K562 (cell line): ENCODE data around the gene ATXN10. TPM values are rescaled to one million over a fixed set of nuclear protein-coding genes. Genes with fewer than 3 reads are reported as not detected.

Experiments
- ATAC-seq: fragments of 200-7000 bp; cut with Tn5 transposase; 3 replicates; pipeline ENCODE4 v1.9.1; 2020; ENCODE audit warnings: moderate library complexity
- BruUV-seq: library from RNA; stranded (reverse); fragments of 400-500 nt; replicated peaks from 2 replicates; lab custom pipeline; 2021; lab: Mats Ljungman, UMichigan
- CTCF ChIA-PET: fragments of 300-600 bp; formaldehyde crosslinking; extraction: SDS; loops from one replicate; lab custom pipeline; 2021; ENCODE audit warnings: low intra/inter-chr PET ratio; lab: Yijun Ruan, JAX
- POLR2A ChIA-PET: fragments of 300-600, 350-650 bp; sonication (Branson Sonifier 250); formaldehyde crosslinking; extraction: SDS; loops from one replicate; lab custom pipeline; 2021; ENCODE audit warnings: antibody characterized with exemption, inconsistent platforms; lab: Yijun Ruan, JAX
- DNase-seq, 4 experiments: peaks; one replicate each; pipeline versions ENCODE4 v3.0.0 to v3.0.0-alpha.2; 2011 to 2018; ENCODE audit warnings: low spot score in 3 of 4, mixed read lengths in 3 of 4; ENCODE audit errors: extremely low read depth in 1 of 4
- FAIRE-seq: peaks from 2 replicates; lab custom pipeline; 2011; peaks lifted over from hg19 to GRCh38; lab: Jason Lieb, UNC
- H2AFZ ChIP-seq: 2 replicates; pipeline ENCODE4 v1.6.0; 2011; ENCODE audit warnings: low read depth, low read length, control low read depth, inconsistent platforms
- H3K27ac ChIP-seq: fragments of 200-600 bp; 3 replicates; pipeline ENCODE4 v1.8.0; 2011; ENCODE audit warnings: low read depth, mild to moderate bottlenecking, control low read depth, inconsistent platforms, low read length, moderate library complexity, mixed read lengths; ENCODE audit errors: extremely low read depth
- H3K27me3 ChIP-seq, 2 experiments: fragments of 300-600 bp in 1 of 2; 2 replicates in 1 of 2; 3 replicates in 1 of 2; pipeline versions ENCODE4 v1.6.0 to v1.8.0; 2011; ENCODE audit warnings: inconsistent platforms in 2 of 2, low read length in 2 of 2, mild to moderate bottlenecking in 1 of 2, mixed read lengths in 1 of 2, moderate library complexity in 1 of 2; ENCODE audit not compliant: control insufficient read depth in 2 of 2, insufficient read depth in 2 of 2
- H3K36me3 ChIP-seq: fragments of 300-600 bp; 3 replicates; pipeline ENCODE4 v1.8.0; 2011; ENCODE audit warnings: mild to moderate bottlenecking, low read length, inconsistent platforms; ENCODE audit not compliant: control insufficient read depth, insufficient read depth
- H3K4me1 ChIP-seq, 2 experiments: fragments of 200-600 bp in 1 of 2; replicated peaks in 1 of 2; 2 replicates in 1 of 2; 3 replicates in 1 of 2; pipeline versions ENCODE4 v1.5.1 to v1.8.0; 2011; ENCODE audit warnings: inconsistent platforms in 2 of 2, low read length in 2 of 2, mild to moderate bottlenecking in 1 of 2, mixed read lengths in 1 of 2, moderate library complexity in 1 of 2; ENCODE audit not compliant: control insufficient read depth in 2 of 2, insufficient read depth in 2 of 2
- H3K4me2 ChIP-seq: 2 replicates; pipeline ENCODE4 v1.6.1; 2011; ENCODE audit warnings: low read length, control low read depth, inconsistent platforms, mixed read lengths; ENCODE audit not compliant: insufficient read depth
- H3K4me3 ChIP-seq: fragments of 200-600 bp; sonication (generic), shearing (Covaris generic); 2 replicates; pipeline ENCODE4 v1.5.1; 2016; ENCODE audit warnings: control low read depth, inconsistent platforms
- H3K79me2 ChIP-seq: fragments of 200-600 bp; 3 replicates; pipeline ENCODE4 v1.8.0; 2011; ENCODE audit warnings: low read length, inconsistent platforms; ENCODE audit not compliant: control insufficient read depth, insufficient read depth
- H3K9ac ChIP-seq, 2 experiments: 2 replicates each; pipeline versions ENCODE4 v1.6.0 to v1.6.1; 2011; ENCODE audit warnings: low read depth in 2 of 2, low read length in 2 of 2, control low read depth in 1 of 2, inconsistent platforms in 1 of 2, mild to moderate bottlenecking in 1 of 2, mixed read lengths in 1 of 2; ENCODE audit not compliant: insufficient read depth in 1 of 2
- H3K9me1 ChIP-seq: one replicate; pipeline ENCODE4 v1.6.0; 2011; ENCODE audit warnings: inconsistent platforms, mild to moderate bottlenecking, low read length, moderate library complexity; ENCODE audit not compliant: control insufficient read depth, insufficient read depth
- H3K9me3 ChIP-seq: replicated peaks from 2 replicates; pipeline ENCODE4 v1.5.1; 2011; ENCODE audit warnings: low read depth, low read length, inconsistent platforms; ENCODE audit not compliant: control insufficient read depth, insufficient read depth
- H4K20me1 ChIP-seq: replicated peaks from 2 replicates; pipeline ENCODE4 v1.6.1; 2011; ENCODE audit warnings: low read length, inconsistent platforms, mixed read lengths; ENCODE audit not compliant: control insufficient read depth, insufficient read depth
- ARHGAP35 ChIP-seq: fragments of 450-650 bp; IDR thresholded peaks from 2 replicates; pipeline ENCODE4 v1.6.1; 2018; ENCODE audit not compliant: partially characterized antibody
- ASH1L ChIP-seq: fragments of 450-650 bp; IDR thresholded peaks from 2 replicates; pipeline ENCODE4 v1.6.1; 2018; ENCODE audit warnings: borderline replicate concordance, mild to moderate bottlenecking, low read depth; ENCODE audit not compliant: partially characterized antibody
- BCL6 ChIP-seq: fragments of 250-450 bp; sonication (Bioruptor Pico); IDR thresholded peaks from 2 replicates; pipeline ENCODE4 v1.4.0; 2020
- DLX4 ChIP-seq: fragments of 250-450 bp; sonication (Bioruptor Pico); IDR thresholded peaks from 2 replicates; pipeline ENCODE4 v1.6.1; 2021; ENCODE audit warnings: mild to moderate bottlenecking
- EGR1 ChIP-seq: fragments of 450-650 bp; conservative IDR thresholded peaks from 2 replicates; pipeline ENCODE4 v1.6.1; 2017; ENCODE audit warnings: mild to moderate bottlenecking
- GABPA ChIP-seq: fragments of 200-800 bp; sonication (Bioruptor generic); conservative IDR thresholded peaks from 2 replicates; pipeline ENCODE4 v1.6.1; 2016; ENCODE audit warnings: low read depth, missing genetic modification characterization, missing compliant biosample characterization
- POLR2AphosphoS2 ChIP-seq: IDR thresholded peaks from 2 replicates; pipeline ENCODE4 v1.6.1; 2012; ENCODE audit warnings: low read length, improper control_type of control experiment
- POLR2AphosphoS5 ChIP-seq: IDR thresholded peaks from 2 replicates; pipeline ENCODE4 v1.6.1; 2011; ENCODE audit warnings: mild to moderate bottlenecking, low read depth, low read length, moderate library complexity; ENCODE audit not compliant: control insufficient read depth, insufficient read depth
- RFX5 ChIP-seq: IDR thresholded peaks from 2 replicates; pipeline ENCODE4 v1.6.1; 2011; ENCODE audit warnings: low read depth, mild to moderate bottlenecking, improper control_type of control experiment, low read length
- SOX6 ChIP-seq: fragments of 450-650 bp; IDR thresholded peaks from 2 replicates; pipeline ENCODE4 v1.6.1; 2014; ENCODE audit warnings: mild to moderate bottlenecking
- STAT5A ChIP-seq: IDR thresholded peaks from 2 replicates; pipeline ENCODE4 v1.6.1; 2012; ENCODE audit warnings: low read length, inconsistent platforms, borderline replicate concordance
- ZBTB2 ChIP-seq: fragments of 450-650 bp; IDR thresholded peaks from 2 replicates; pipeline ENCODE4 v1.6.1; 2016; ENCODE audit warnings: antibody characterized with exemption
- ZNF780A ChIP-seq: fragments of 250-450 bp; sonication (Bioruptor Pico); IDR thresholded peaks from 2 replicates; pipeline ENCODE4 v1.5.0; 2021; ENCODE audit warnings: mild to moderate bottlenecking
- WGBS: fragments of 100-300 bp; shearing (Covaris generic); methylation state at CpG from one replicate; pipeline ENCODE4 v1.1.6; 2016; ENCODE audit warnings: low coverage, mixed read lengths; ENCODE audit not compliant: insufficient coverage; ENCODE audit errors: missing lambda C conversion rate; 5-methylcytosine and 5-hydroxymethylcytosine counted together
- in situ Hi-C: fragments of 300-500 bp; cut with MboI; formaldehyde crosslinking; loops from 4 replicates; pipeline ENCODE4 v1.15.0; 2018; ENCODE audit warnings: inconsistent platforms, mixed read lengths
- intact Hi-C: fragments of 100-400 bp; cut with micrococcal nuclease; formaldehyde crosslinking; loops from 2 replicates; pipeline ENCODE4 v1.14.2; 2022
- polyA plus RNA-seq, 8 experiments: library from polyadenylated mRNA; depleted of rRNA in 4 of 8; stranded (reverse) in 5 of 8; unstranded in 3 of 8; fragments of >200 nt; fragmentation: Nextera tagmentation in 2 of 8; fragmentation: Illumina TruSeq in 1 of 8; extraction: Ambion mirVana in 2 of 8; extraction: Trizol in 1 of 8; gene quantifications; 2 replicates each; pipeline versions ENCODE4 v1.2.1 to v1.2.3, GENCODE V29; 2011 to 2014; ENCODE audit warnings: inconsistent platforms in 1 of 8, missing spikeins in 1 of 8
- total RNA-seq, 7 experiments: library from RNA; depleted of rRNA in 6 of 7; stranded (reverse); fragments of >200 nt in 6 of 7; fragmentation: Illumina TruSeq in 2 of 7; extraction: Trizol in 2 of 7; gene quantifications; 2 replicates each; pipeline versions ENCODE4 v1.2.1 to v1.2.3, GENCODE V29; 2011 to 2021; ENCODE audit warnings: low replicate concordance in 1 of 7
- TF ChIP-seq, protein P1 (sequence below): fragments of 250-450 bp; sonication (Bioruptor Pico); IDR thresholded peaks from 2 replicates; pipeline ENCODE4 v1.8.0; 2022; ENCODE audit warnings: inconsistent platforms, mild to moderate bottlenecking, moderate library complexity, borderline replicate concordance
- TF ChIP-seq, protein P2 (sequence below): fragments of 250-450 bp; sonication (Bioruptor Pico); IDR thresholded peaks from 2 replicates; pipeline ENCODE4 v1.8.0; 2021; ENCODE audit warnings: moderate library complexity, mild to moderate bottlenecking, inconsistent platforms
- TF ChIP-seq, protein P3 (sequence below): IDR thresholded peaks from 2 replicates; pipeline ENCODE4 v1.6.1; 2012; ENCODE audit warnings: low read depth, low read length, improper control_type of control experiment, borderline replicate concordance

The ATXN10 gene
- total and polyA plus RNA-seq, 9 of the 15 experiments (the other 6 are each of a cell fraction or from before 2014, with no cell fraction given), result 11.5 to 190 (median 33.6) TPM

DNA sequence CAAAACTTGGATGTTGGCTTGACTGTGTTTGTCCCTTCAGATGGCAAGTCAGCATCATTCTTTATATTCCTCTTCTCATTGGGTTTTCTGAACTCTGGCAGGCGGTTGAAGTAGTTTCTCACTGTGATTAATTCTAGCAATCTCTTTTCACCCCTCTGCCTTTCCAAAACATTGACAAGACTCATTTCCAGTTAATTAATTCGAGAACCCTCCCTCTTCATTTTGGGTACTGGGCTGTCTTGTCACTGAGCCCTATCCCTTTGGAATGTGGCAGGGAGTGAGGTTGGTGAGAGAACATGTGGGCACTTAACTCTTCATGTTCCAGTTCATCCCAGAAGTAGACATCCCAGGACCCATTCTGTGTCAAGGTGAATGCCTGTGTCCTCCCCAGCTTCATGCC, 172.4 kb downstream of the ATXN10 start (continued):
- TF ChIP-seq STAT5A, result no peak
- no peak for TF ChIP-seq SOX6
- no peak for TF ChIP-seq POLR2AphosphoS5
- no peak for TF ChIP-seq EGR1
- TF ChIP-seq BCL6 (CRISPR knock-in tag), result no peak
- TF ChIP-seq, protein P1, sequence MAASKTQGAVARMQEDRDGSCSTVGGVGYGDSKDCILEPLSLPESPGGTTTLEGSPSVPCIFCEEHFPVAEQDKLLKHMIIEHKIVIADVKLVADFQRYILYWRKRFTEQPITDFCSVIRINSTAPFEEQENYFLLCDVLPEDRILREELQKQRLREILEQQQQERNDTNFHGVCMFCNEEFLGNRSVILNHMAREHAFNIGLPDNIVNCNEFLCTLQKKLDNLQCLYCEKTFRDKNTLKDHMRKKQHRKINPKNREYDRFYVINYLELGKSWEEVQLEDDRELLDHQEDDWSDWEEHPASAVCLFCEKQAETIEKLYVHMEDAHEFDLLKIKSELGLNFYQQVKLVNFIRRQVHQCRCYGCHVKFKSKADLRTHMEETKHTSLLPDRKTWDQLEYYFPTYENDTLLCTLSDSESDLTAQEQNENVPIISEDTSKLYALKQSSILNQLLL, result no peak
- TF ChIP-seq ZNF780A (CRISPR knock-in tag), result no peak
- no peak for TF ChIP-seq ARHGAP35
- TF ChIP-seq, all 486 proteins: peak for 0

GRCh38 chr22:45845076-45845487, 173.4 kb downstream of the ATXN10 start:
- Histone ChIP-seq H2AFZ (no peak overlapping the region), H3K9me3 (no peaks in the 10 kb centered on the region; the same call in 1 of the 2 replicates), H3K27me3 (no peaks in the 10 kb centered on the region), H3K4me3 (no peak overlapping the region), H3K4me2 (no peak overlapping the region), H3K36me3 (peaks cover 8% of the 10 kb centered on the region; the same call in 1 of the 3 replicates), H4K20me1 (no peaks in the 10 kb centered on the region), H3K9ac (no peak overlapping the region), H3K79me2 (no peaks in the 10 kb centered on the region), H3K27ac (no peak overlapping the region), H3K9me1 (no peaks in the 10 kb centered on the region), H3K4me1 (no peaks in the 10 kb centered on the region)
- no peak for ATAC-seq
- CTCF ChIA-PET, result no interaction called here
- BruUV-seq, result no TSS peak
- DNase-seq, result no peak
- intact Hi-C loops (no loop called here), in situ Hi-C loops (no loop called here)
- 69% methylated on average over 5 of the region's 5 CpGs for WGBS
- FAIRE-seq, result no peak
- POLR2A ChIA-PET, result no interaction called here
- TF ChIP-seq GABPA (no peak), POLR2AphosphoS2 (no peak), DLX4 (no peak), ZBTB2 (no peak), ASH1L (no peak), RFX5 (no peak)
- TF ChIP-seq, protein P2, sequence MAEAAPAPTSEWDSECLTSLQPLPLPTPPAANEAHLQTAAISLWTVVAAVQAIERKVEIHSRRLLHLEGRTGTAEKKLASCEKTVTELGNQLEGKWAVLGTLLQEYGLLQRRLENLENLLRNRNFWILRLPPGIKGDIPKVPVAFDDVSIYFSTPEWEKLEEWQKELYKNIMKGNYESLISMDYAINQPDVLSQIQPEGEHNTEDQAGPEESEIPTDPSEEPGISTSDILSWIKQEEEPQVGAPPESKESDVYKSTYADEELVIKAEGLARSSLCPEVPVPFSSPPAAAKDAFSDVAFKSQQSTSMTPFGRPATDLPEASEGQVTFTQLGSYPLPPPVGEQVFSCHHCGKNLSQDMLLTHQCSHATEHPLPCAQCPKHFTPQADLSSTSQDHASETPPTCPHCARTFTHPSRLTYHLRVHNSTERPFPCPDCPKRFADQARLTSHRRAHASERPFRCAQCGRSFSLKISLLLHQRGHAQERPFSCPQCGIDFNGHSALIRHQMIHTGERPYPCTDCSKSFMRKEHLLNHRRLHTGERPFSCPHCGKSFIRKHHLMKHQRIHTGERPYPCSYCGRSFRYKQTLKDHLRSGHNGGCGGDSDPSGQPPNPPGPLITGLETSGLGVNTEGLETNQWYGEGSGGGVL (CRISPR knock-in tag), result no peak
- TF ChIP-seq, protein P3, sequence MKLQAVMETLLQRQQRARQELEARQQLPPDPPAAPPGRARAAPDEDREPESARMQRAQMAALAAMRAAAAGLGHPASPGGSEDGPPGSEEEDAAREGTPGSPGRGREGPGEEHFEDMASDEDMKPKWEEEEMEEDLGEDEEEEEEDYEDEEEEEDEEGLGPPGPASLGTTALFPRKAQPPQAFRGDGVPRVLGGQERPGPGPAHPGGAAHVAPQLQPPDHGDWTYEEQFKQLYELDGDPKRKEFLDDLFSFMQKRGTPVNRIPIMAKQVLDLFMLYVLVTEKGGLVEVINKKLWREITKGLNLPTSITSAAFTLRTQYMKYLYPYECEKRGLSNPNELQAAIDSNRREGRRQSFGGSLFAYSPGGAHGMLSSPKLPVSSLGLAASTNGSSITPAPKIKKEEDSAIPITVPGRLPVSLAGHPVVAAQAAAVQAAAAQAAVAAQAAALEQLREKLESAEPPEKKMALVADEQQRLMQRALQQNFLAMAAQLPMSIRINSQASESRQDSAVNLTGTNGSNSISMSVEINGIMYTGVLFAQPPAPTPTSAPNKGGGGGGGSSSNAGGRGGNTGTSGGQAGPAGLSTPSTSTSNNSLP, result no peak
